ENCODE measurements around the gene INPP5J.

DNA sequence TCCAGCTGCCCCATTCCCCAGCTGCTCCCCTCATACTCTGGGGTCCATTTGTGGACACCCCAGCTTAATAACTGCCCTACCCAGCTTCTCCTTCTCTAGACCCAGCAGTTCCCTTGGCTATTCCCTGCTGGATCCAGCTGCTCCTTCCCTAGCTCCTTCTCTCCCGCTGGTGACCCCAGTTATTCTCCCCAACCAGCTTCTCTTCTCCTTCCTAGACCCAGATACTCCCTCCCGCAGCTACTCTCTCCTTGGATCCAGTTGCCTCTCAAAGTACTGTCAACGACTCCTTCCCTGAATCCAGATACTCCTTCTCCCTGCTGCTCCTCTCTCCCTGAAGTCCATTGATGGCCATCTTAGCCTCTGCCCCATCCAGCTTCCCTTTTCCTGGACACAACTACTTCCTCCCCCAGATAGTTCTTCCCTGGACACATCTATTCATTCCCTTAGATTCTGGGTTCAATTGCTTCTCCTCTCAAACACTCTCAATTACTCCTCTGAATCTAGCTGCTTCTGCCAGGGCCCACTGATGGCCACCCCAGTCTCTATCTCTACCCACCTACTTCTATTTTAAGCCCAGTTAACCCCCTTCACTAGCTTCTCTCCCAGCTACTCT lies 27.0 kb upstream of the INPP5J start:
- TF ChIP-seq CTCF (optimal IDR thresholded peaks at IDR 0.05 in 1 of 3, IDR thresholded peaks at IDR 0.05 in 1 of 3, conservative IDR thresholded peaks at IDR 0.05 in 1 of 3; ENCODE audit: extremely low read depth in 1 of 3, insufficient read depth in 2 of 3, low read length in 3 of 3) (no peak), EZH2 (IDR thresholded peaks at IDR 0.05; ENCODE audit: low read length) (no peak)

Data from keratinocyte (primary cell).